DOHH2 (cell line): Measurements from ENCODE around the gene SRD5A1.

Experiments
- EZH2phosphoT487 ChIP-seq: fragments of 200-600 bp; sonication (generic); IDR thresholded peaks from 2 replicates; pipeline ENCODE4 v1.6.1; 2017; ENCODE audit warnings: borderline replicate concordance, mild to moderate bottlenecking, antibody characterized with exemption, low read length, moderate library complexity, mixed read lengths
- TF ChIP-seq, protein P1 (sequence below): fragments of 200-600 bp; sonication (generic); IDR thresholded peaks from one replicate; pipeline ENCODE4 v1.5.1; 2014; ENCODE audit warnings: antibody characterized with exemption, mild to moderate bottlenecking, low read depth, low read length; ENCODE audit not compliant: poor library complexity, severe bottlenecking

DNA sequence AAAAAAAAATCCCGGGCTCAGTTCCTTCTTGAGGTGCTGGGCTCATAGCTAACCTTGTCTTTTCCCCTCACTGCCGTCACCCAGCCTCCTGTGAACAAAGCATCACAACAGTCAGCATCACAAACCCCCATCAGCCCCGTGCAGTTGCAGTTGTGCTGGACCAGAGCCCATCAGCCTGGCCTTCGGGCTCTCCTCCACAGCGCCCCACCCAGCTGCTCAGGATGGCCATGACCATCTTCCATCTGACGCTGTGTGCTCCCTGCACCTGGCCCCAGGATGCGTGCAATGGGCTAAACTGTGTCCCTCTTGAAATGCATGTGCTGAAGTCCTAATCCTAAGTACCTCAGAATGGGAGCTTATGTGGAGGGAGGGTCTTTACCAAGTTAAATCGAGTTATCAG is 48.5 kb upstream of the SRD5A1 start:
- no peak for TF ChIP-seq EZH2phosphoT487
- TF ChIP-seq, protein P1, sequence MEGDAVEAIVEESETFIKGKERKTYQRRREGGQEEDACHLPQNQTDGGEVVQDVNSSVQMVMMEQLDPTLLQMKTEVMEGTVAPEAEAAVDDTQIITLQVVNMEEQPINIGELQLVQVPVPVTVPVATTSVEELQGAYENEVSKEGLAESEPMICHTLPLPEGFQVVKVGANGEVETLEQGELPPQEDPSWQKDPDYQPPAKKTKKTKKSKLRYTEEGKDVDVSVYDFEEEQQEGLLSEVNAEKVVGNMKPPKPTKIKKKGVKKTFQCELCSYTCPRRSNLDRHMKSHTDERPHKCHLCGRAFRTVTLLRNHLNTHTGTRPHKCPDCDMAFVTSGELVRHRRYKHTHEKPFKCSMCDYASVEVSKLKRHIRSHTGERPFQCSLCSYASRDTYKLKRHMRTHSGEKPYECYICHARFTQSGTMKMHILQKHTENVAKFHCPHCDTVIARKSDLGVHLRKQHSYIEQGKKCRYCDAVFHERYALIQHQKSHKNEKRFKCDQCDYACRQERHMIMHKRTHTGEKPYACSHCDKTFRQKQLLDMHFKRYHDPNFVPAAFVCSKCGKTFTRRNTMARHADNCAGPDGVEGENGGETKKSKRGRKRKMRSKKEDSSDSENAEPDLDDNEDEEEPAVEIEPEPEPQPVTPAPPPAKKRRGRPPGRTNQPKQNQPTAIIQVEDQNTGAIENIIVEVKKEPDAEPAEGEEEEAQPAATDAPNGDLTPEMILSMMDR: no peak
